ENCODE results near the gene EMP2. TPM values are rescaled to one million over a fixed set of nuclear protein-coding genes. Genes with fewer than 3 reads are reported as not detected.

Gene EMP2
- total RNA-seq, 4 donors from 2014 or later = 108 to 121 (median 109) TPM

DNA sequence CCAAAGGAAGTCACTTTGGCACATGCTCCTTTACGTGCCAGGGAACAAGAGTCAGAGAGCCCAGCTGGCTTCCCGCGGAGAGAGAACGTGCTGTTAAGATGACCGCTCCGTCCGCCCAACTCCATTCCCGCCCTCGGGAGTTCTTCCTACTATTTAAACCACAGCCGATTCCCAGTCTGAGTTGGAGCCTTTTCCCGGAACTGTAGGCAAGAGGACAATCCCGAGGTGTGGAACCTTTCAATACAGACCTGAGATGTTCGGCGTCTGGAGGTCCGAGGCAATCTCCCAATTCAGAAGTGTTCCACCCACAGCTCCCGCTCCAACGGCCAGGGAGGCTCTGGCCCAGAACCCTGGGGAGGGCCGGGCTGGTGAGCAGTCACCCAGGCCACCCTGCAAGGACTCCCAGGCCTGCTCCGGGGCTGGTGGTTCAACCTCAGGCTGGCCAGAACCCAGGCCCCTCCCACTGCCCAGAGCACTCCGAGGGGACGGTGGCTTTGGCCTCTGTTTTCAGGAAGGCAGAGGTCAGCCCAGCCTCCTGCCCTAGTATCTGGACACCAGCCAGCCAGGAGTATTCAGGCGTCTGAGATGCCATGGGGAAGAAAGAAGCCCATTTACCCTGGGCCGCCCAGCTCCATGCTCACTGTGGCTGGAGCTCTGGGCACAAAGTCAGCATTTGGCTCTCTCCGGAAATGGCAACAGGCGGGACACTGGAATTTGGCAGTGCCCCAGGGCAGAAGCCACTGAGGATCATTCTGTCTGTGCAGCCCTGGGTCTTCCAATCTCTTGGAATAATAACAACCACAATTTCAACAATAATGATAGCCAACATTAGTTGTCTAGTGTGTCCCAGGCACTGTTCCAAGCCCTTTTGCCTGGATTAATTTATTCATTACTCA lies 21.4 kb downstream of the EMP2 start:
- DNase-seq = no peak
- Histone ChIP-seq H3K4me1 (peaks cover 0 to 72% (median 24%) of the 10 kb centered on the region in 3 donors), H3K27me3 (no peaks in the 10 kb centered on the region), H3K36me3 (peaks cover 0 to 49% (median 0%) of the 10 kb centered on the region in 3 donors), H3K4me3 (peak overlapping the region in 3 of 4 donors; percentile 1 to 52 (median 6)), H3K9me3 (peaks cover 0 to 7% (median 4%) of the 10 kb centered on the region in 3 donors), H3K27ac (peak overlapping the region; percentile 71 to 93 (median 81))
- TF ChIP-seq POLR2A (IDR thresholded peaks at IDR 0.05) (no peak), CTCF (IDR thresholded peaks at IDR 0.05) (no peak)
- WGBS, 2 donors = 50 to 66% methylated on average over 14 to 15 of the region's 25 CpGs
- intact Hi-C loops (cut with DNase I) = no loop called here

DNA sequence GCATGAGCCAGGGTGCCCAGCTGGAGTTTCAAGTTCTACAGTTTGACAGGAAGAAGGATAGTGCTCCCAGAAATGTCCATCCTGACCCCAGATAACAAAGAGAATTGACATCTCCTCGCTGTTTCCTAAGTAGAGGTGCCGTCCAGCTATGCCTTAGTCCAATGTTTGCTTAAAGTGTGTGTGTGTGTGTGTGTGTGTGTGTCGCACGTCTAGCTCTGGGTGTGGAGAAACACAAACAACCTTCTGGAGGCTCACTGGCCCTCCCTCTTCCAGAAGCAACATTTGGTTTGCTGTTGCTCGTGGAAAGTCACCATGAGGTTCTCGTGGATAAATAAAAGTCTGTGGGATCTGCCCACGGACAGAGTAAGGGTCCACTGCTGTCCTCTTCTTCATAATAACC lies 22.1 kb downstream of the EMP2 start:
- Histone ChIP-seq H3K9me3 (peaks cover 0 to 7% (median 4%) of the 10 kb centered on the region in 3 donors), H3K36me3 (peaks cover 0 to 53% (median 0%) of the 10 kb centered on the region in 3 donors), H3K4me3 (peak overlapping the region in 3 of 4 donors; percentile 1 to 52 (median 6)), H3K27ac (peak overlapping the region; percentile 71 to 93 (median 81)), H3K4me1 (peaks cover 0 to 68% (median 22%) of the 10 kb centered on the region in 3 donors), H3K27me3 (no peaks in the 10 kb centered on the region)
- intact Hi-C loops (cut with DNase I) = no loop called here
- no peak for DNase-seq
- TF ChIP-seq POLR2A (IDR thresholded peaks at IDR 0.05) (no peak), CTCF (IDR thresholded peaks at IDR 0.05) (no peak)
- WGBS, 2 donors = 58 to 74% methylated on average over 5 to 7 of the region's 7 CpGs

DNA sequence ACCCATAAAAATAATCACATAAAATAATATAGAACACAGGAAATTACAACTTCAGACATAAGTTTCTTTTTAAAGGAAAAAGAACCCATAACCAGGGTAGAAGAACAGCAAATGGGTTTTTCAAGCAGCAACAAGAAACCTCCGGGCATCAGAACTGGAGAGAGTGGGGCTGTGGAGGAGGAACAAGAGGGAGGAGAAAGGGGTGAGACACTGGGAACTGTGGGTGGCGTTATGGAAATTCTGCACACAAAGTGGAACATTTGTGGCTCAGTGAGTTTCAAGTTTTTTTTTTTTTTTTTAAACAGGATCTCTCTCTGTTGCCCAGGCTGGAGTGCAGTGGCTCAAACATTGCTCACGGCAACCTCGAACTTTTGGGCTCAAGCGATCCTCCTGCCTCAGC lies 22.6 kb downstream of the EMP2 start:
- TF ChIP-seq POLR2A (IDR thresholded peaks at IDR 0.05) (no peak), CTCF (IDR thresholded peaks at IDR 0.05) (no peak)
- Histone ChIP-seq H3K27me3 (no peaks in the 10 kb centered on the region), H3K9me3 (peaks cover 0 to 5% (median 4%) of the 10 kb centered on the region in 3 donors), H3K4me3 (no peak overlapping the region), H3K4me1 (peaks cover 0 to 68% (median 22%) of the 10 kb centered on the region in 3 donors), H3K27ac (peak overlapping the region in 3 of 4 donors; percentile 81 to 93 (median 81)), H3K36me3 (peaks cover 0 to 57% (median 0%) of the 10 kb centered on the region in 3 donors)
- intact Hi-C loops (cut with DNase I) = no loop called here
- DNase-seq = no peak
- 81 to 85% methylated on average over 5 of the region's 5 CpGs for WGBS, 2 donors

GRCh38 chr16:10556236-10556635 lies 24.2 kb downstream of the EMP2 start:
- DNase-seq = no peak
- peaks cover 0 to 62% (median 19%) of the 10 kb centered on the region in 3 donors for H3K4me1 ChIP-seq
- no peaks in the 10 kb centered on the region for H3K27me3 ChIP-seq
- WGBS, 2 donors = 91 to 98% methylated on average over 3 of the region's 3 CpGs
- H3K9me3 ChIP-seq = no peaks in the 10 kb centered on the region
- TF ChIP-seq POLR2A (IDR thresholded peaks at IDR 0.05) (no peak), CTCF (IDR thresholded peaks at IDR 0.05) (no peak)
- no peak overlapping the region for H3K4me3 ChIP-seq
- intact Hi-C loops (cut with DNase I) = no loop called here
- no peak overlapping the region for H3K27ac ChIP-seq
- peaks cover 0 to 59% (median 0%) of the 10 kb centered on the region in 3 donors for H3K36me3 ChIP-seq

DNA sequence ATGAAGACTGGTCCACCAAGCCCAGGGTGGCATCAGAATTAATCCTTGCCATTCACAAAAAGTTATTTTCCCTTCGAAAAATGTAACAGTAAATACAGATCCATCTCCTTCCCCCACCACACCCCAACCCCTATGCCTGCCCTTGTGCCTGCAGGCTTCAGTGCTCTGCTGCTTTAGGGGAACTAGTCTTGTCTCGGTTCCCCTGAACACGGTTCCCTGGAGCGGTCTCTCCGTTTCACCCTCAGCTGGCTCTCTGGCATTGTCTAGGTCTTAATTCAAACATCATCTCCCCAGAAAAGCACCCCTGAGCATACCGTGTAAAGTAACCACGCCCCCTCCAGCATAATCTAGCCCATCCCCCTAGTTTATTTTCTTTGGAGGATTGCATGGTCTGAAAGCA lies 25.8 kb downstream of the EMP2 start:
- 82 to 95% methylated on average over 7 of the region's 7 CpGs for WGBS, 2 donors
- TF ChIP-seq CTCF (IDR thresholded peaks at IDR 0.05) = no peak
- TF ChIP-seq POLR2A (IDR thresholded peaks at IDR 0.05) = no peak
- Histone ChIP-seq H3K4me1 (peaks cover 0 to 45% (median 13%) of the 10 kb centered on the region in 3 donors), H3K27me3 (no peaks in the 10 kb centered on the region), H3K36me3 (peaks cover 0 to 72% (median 0%) of the 10 kb centered on the region in 3 donors), H3K4me3 (no peak overlapping the region), H3K27ac (no peak overlapping the region), H3K9me3 (no peaks in the 10 kb centered on the region)
- intact Hi-C loops (cut with DNase I) = no loop called here
- no peak for DNase-seq

Data from esophagus squamous epithelium (tissue), 5 donors.